Epithelial cell of esophagus (primary cell): ENCODE measurements around the gene MAP10.
A peak's percentile ranks its signal among the peaks of the same experiment; 100 is the strongest.

Source experiments
- DNase-seq: peaks from one replicate; pipeline ENCODE4 v3.0.0; 2010; ENCODE audit warnings: low read depth
- H3K4me3 ChIP-seq: 2 replicates; pipeline ENCODE4 v1.5.1; 2011; ENCODE audit warnings: mild to moderate bottlenecking, low read length, control low read depth
- TF ChIP-seq, protein P1 (sequence below): IDR thresholded peaks from 2 replicates; pipeline ENCODE4 v1.5.1; 2011; ENCODE audit warnings: low read depth, mild to moderate bottlenecking, low read length, control low read depth, inconsistent platforms; ENCODE audit not compliant: insufficient read depth; ENCODE audit errors: missing control alignments

Gene MAP10

DNA sequence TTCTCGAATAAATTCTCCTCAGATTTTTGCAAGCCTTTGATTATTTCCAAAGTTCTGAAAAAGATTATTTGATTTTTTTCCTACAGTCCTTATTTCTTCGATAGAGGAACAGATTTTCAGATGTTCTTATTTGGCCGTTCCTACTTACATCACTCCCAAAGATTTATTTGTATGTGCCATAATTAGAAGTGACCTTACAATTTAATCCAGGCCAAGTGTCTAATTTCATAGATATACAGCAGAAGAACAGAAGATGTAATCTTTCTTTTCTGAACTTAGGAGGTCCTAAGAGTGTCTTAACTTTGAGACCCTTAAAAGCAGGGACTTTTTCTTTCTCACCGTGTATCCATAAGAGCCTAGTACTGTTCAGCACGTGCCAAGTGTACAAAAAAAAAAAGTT is 46.3 kb downstream of the MAP10 start:
- no peak overlapping the region for H3K4me3 ChIP-seq
- DNase-seq = no peak
- TF ChIP-seq, protein P1, sequence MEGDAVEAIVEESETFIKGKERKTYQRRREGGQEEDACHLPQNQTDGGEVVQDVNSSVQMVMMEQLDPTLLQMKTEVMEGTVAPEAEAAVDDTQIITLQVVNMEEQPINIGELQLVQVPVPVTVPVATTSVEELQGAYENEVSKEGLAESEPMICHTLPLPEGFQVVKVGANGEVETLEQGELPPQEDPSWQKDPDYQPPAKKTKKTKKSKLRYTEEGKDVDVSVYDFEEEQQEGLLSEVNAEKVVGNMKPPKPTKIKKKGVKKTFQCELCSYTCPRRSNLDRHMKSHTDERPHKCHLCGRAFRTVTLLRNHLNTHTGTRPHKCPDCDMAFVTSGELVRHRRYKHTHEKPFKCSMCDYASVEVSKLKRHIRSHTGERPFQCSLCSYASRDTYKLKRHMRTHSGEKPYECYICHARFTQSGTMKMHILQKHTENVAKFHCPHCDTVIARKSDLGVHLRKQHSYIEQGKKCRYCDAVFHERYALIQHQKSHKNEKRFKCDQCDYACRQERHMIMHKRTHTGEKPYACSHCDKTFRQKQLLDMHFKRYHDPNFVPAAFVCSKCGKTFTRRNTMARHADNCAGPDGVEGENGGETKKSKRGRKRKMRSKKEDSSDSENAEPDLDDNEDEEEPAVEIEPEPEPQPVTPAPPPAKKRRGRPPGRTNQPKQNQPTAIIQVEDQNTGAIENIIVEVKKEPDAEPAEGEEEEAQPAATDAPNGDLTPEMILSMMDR = no peak

GRCh38 chr1:232853994-232854797 is 49.0 kb downstream of the MAP10 start:
- H3K4me3 ChIP-seq = no peak overlapping the region
- TF ChIP-seq, protein P1 = no peak
- DNase-seq = peak; percentile 33

GRCh38 chr1:232854798-232855159 is 49.6 kb downstream of the MAP10 start:
- no peak for DNase-seq
- no peak overlapping the region for H3K4me3 ChIP-seq
- TF ChIP-seq, protein P1 = no peak

- no peak for DNase-seq
- H3K4me3 ChIP-seq = no peak overlapping the region
- TF ChIP-seq, protein P1 = no peak
Observed at GRCh38 chr1:232856541-232856940, 51.3 kb downstream of the MAP10 start.
